NCI-H2171 (cell line): Measurements from ENCODE around the gene NAV3.
A peak's percentile ranks its signal among the peaks of the same experiment; 100 is the strongest.

Source experiments
- DNase-seq: peaks from one replicate; lab custom pipeline; 2025; lab: John Stamatoyannopoulos, UW

The NAV3 gene, protein sequence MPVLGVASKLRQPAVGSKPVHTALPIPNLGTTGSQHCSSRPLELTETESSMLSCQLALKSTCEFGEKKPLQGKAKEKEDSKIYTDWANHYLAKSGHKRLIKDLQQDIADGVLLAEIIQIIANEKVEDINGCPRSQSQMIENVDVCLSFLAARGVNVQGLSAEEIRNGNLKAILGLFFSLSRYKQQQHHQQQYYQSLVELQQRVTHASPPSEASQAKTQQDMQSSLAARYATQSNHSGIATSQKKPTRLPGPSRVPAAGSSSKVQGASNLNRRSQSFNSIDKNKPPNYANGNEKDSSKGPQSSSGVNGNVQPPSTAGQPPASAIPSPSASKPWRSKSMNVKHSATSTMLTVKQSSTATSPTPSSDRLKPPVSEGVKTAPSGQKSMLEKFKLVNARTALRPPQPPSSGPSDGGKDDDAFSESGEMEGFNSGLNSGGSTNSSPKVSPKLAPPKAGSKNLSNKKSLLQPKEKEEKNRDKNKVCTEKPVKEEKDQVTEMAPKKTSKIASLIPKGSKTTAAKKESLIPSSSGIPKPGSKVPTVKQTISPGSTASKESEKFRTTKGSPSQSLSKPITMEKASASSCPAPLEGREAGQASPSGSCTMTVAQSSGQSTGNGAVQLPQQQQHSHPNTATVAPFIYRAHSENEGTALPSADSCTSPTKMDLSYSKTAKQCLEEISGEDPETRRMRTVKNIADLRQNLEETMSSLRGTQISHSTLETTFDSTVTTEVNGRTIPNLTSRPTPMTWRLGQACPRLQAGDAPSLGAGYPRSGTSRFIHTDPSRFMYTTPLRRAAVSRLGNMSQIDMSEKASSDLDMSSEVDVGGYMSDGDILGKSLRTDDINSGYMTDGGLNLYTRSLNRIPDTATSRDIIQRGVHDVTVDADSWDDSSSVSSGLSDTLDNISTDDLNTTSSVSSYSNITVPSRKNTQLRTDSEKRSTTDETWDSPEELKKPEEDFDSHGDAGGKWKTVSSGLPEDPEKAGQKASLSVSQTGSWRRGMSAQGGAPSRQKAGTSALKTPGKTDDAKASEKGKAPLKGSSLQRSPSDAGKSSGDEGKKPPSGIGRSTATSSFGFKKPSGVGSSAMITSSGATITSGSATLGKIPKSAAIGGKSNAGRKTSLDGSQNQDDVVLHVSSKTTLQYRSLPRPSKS (N-terminal part only)

DNA sequence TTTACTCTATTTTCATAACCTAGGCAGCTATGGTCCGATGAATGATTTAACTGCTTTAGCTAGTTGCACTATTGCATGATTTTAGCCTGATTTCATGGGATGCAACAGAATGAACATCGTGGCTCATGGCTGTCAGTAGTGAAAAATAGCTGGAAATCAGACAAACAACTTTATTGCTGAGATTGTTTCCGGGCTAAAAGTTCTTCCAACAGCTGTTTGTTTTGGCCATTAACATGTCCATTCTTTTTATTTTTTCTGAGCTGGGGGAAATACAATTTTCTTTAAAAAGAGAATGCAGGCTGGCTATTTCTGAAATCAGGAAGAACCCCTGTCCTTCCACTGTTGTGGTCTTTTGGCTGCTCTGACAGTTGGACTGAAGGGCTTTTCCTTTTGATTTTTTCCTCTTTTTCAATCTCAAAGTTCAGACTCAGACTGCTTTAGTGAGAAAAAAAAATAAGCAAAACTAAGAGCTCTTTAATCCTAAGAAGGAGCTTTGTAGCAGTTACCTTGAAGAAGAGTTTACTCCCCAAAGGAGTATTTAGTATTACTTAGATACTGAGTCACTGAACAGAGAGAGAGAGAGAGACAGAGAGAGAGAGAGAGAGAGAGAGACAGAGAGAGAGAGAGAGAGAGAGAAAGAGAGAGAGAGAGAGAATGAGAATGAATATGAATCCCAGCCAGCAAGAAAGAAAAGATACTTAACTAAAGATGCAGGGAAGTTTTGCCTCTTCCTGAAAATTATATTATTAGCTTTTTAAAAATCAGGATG lies at the start of gene NAV3:
TSS of gene NAV3 (plus strand) at position 312 of the 769 bp plus-strand sequence. CDS start 568 bp downstream, outside the sequence.
- DNase-seq, result no peak

DNA sequence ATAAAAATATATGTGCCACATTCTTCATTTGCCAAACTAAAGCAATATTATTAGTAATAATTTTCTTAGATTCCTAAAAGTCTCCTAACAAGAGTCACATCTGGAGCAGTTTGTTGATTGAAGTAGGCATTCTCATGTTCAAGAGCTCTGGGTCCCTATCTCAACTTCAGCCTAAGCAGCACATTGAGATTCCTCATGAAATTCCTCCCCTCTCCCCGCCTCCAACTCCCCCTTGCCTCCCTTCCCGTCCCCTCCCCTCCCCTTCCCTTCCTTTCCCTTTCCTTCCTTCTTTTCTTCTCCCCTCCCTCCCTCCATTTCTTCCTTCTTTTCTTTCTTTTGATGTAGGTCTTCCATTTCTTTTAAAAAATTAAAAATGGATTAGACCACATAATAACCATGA lies 48.7 kb upstream of the NAV3 start:
- no peak for DNase-seq

DNA sequence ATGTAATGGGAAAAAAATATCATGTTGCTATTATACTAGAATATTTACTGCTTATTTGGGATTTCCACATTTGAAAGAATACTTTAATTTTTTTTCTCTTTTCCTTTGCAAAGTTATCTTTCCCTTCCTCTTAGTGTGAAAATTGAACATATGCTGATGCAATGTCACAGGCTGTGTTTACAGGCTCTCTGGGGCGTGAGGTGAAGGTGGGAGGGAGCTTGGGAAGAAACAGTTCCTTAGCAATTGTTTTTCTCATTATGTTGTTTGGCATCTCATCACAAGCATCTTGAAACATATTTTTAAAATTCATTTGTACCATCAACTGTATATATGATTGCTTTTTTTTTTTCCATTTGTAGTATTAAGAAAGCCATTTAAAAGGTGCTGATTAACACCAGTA lies 47.9 kb upstream of the NAV3 start:
- DNase-seq, result peak; percentile 20

DNA sequence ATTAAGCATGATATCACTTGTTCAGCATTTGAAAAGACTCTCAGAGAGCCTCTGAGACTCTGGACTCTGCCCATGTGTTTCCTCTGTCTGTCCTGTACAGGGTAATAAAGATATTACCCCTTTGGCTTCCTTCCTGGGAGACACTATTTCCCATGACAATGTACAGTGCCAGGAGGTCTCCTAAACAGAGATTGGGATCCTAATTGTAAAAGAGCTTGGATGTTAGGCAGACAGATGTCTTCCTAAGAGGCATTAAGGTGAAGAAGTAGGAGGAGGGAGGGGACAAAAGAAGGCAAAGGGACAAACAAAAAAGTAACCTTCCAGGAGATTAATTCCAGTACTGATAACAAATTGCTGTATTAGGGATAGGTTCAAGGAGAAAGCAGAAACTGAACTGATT lies 45.5 kb upstream of the NAV3 start:
- no peak for DNase-seq

DNA sequence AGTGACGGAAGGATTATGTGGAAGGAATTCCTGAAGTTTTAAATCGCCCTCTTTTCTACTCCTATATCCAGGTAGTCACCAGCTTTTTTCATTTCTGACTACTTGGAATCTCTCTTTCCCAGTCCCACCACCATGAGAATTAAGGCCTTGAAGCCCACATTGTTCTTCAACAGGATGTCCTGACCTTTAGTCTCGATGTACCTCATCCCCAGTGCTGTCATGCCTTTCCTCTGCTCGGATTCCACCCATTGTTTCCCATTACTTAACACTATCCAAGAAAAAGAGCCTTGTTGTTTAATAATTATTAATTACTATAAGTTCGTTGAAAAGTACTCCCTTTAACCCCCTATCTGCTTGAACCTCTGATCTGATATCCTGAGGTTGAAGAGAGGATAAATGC lies 44.0 kb upstream of the NAV3 start:
- no peak for DNase-seq

DNA sequence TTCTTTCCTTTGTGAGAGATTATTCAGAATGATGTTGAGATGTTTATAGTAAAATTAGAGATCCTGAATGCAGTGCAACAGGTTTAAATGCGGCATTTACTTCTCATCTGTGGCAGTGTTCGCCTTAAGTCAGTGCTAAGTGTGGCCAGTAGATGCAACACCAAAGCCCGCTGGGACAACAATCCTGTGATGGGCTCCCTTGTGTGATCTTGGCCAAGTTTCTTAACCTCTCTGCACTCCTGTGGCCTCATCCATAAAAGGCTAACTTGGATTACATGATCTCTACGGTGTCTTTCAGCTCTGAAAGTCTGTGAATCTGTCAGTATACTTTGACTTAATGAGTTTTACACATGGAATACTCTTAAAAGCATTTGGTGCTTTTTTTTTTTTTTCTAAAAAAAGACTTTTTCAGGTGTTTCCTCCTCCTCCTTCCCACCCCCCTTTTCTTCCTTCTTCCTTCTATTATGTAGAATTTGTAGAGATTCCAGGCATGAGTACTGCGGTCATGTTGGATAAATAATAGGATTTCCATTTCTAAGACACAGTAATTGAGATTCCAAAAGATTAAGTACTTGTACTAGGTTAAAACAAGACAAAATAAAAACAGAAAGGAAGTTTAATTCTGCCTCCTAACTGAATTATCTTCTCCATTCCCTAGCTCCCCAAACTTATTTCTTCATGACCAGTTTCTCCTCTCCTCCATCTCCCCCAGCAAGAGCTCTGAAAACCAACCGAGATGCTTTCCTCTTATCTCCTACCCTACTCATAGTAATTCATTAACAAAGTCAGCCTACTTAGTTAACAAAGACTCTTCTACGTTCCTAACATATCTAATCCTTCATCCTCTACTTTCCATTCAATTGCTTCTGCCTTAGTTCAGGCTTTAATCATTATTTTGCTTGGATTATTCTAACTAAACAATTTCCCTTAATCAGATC lies 42.2 kb upstream of the NAV3 start:
- no peak for DNase-seq

DNA sequence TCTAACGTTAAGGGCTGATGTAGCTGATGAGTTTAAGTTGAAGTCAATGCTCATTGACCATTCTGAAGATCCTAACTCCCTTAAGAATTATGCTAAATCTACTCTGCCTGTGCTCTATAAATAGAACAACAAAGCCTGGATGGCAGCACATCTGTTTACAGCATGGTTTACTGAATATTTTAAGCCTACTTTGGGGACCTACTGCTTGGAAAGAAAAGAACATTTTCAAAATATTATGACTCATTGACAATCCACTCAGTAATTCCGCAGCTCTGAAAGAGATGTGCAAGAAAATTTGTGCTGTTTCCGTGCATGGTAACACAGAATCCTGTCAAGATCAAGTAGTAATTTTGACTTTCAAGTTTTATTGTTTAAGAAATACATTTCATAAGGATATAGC lies 35.0 kb upstream of the NAV3 start:
- no peak for DNase-seq

DNA sequence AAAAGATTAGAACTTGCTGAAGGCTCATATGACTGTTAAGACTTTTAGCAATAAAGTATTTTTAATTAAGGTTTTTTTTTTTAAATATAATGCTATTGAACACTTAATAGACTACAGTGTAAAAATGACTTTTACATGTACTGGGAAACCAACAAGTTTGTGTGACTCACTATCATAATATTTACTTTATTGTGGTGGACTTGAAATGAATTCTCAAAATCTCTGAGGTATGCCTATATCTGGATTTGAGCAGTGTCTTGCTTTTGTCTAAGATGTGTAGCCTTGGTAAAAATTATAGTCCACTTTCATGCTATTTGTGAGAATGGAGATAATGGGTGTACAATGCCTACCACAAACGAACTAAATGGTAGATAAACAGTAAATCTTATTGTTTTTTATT lies 33.9 kb upstream of the NAV3 start:
- no peak for DNase-seq

DNA sequence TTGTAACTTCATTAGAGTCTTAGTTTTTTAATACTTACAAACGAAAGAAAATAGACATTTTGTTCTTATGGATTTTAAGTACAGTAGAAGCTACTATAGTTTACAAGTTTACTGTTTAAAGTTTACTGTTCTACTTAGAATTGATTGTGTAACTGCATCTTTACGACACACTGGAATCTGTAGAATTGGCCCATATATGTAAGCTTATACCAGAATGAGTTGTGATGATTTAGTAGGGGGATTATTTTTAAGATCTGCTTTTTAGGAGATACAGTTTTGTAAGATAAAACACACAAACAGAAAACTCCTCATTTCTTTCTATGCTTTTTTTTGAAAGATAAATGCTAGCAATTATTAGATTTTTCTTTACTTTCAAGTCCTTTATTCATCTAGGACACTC lies 30.2 kb upstream of the NAV3 start:
- DNase-seq, result no peak

DNA sequence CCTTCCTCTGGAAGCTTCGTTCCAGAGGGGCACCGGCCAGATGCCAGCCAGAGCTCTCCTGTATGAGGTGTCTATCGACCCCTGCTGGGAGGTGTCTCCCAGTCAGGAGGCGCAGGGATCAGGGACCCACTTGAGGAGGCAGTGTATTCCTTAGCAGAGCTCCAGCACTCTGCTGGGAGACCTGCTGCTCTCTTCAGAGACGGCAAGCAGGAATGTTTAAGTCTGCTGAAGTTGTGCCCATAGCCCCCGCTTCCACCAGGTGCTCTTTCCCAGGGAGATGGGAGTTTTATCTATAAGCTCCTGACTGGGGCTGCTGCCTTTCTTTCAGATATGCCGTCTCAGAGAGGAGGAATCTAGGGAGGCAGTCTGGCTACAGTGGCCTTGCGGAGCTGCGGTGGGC lies 22.2 kb upstream of the NAV3 start:
- DNase-seq, result no peak

DNA sequence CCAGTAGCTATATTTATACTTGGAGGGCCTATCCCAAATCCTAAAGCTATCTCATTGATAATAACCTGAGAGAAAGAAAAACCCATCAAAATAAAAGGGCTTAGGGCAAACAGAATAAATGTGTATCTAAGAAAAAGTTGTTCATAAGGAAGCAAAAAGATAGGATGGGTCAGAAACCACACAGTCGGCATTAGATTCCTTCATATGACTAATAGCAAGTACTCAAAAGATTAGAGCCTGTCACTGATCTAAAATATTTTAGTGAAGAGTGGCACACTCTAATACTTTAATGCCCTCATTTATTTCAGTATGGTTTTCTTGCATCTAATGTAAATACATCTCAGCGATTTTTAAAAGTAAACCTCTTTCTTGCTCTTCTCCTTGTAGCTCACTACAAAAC lies 17.1 kb upstream of the NAV3 start:
- no peak for DNase-seq

DNA sequence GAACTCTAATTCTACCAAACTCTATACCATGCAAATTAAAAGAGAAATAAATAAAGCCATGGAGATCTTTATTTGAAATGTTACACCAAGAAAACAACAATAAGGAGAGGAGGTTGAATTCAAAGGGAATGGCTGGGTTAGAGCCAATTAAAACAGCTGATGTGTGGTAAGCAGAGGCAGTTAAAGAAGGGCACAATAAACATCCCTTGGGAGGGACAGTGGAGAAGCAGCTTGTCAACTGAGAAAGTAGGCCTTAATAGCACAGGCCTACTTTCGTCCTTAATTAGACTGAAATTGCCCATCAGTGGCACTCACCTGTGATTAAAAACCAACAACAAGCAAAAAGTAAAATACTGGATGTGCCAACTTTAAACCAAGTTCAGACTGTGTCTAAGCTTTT lies 16.3 kb upstream of the NAV3 start:
- DNase-seq, result peak; percentile 35

DNA sequence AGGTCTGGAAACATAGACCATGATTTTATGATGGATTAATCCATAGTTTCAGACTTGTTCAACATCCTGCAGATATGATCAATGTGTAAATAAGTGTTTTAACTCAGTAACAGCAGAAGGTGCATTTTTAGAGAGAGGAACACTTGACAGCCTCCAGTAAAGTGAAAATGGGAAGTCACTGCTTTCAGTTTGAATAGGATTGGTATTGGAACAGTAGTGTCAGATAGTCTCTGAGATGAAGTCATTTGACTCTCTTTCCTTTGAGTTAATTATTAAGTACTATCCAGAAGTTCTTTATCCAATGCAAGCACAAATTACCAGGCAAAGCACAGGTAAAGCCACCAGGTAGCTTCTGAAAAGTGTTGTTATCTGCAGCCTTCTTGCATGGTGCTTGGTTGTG lies 14.5 kb upstream of the NAV3 start:
- no peak for DNase-seq

DNA sequence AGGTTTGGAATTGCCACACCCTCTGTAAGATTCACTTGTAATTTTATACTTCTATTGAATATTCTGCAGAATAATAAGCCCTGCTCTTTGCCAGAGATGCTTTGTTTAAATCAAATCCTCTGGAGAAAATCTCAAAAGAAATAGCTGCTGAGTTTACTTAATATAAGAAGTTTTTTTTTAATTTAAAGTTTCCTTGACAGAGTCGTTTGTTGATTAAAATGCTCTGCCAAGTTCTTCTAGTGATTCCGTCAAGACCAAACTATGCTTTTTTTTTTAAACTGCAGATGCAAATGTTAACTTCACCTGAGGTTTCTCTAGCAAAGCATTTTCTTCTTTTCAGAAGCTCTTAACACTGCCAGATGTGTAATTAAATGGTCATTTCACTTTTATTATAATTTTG lies 13.4 kb upstream of the NAV3 start:
- DNase-seq, result no peak

DNA sequence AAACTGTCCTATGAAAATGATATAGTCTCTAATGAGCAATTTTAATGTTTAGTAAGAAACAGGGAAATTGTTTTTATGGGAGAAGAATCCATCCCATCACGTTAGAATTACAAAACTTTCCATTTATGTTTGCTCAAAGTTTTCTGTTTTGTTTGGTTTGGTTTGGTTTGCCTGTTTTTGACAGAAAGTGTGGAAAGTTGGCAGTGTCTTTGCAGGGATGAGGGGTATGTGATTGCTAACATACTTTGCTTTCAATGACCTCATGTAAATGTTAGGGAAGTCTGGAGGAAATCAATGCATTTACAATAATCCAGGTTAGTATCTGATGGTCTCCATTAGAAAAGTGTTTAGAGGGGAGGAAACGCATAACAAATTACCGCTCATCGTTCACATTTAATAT lies 12.3 kb upstream of the NAV3 start:
- no peak for DNase-seq

DNA sequence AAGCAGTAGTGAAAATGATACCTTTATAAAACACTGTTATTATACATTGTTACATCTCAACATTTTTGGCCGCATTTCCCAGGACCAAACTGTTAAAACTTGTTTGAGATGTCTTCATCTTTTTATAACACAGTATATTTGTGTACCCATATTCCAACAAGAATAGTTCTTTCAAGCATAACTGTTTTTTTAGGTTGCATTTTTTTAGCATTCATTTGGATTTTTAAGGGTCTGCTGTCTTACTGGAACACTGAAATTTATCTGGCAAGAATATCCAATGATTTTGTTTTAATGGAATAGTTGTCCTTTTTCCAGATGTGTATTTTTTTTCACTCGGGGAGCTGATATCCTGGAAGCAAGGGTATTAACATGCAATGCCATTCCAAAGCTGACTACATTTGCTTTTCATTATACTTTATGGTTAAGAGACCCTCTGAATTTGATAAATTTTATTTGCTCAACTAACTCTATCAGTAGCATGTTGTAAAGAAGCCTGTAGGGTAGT lies 8.9 kb upstream of the NAV3 start:
- DNase-seq, result no peak

DNA sequence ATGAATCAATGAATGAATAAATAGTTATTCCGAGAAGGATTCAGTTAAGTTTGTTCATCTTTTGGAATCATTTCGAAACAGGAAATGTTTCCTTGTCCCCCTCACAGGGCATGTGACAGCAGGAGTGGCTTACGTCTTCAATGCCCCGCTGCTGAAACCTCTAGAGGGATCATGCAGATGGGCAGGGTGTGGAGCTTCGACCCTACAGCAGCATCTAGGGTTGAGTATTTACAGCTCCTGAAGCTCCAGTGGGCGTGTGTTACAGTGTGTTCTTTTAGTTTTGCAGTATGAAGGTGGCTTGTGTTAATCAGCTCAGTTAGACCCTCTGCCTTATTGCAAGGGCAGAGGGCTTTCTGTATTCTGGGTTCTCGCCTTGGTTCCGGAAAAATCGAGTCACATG lies 2.6 kb downstream of the NAV3 start:
- no peak for DNase-seq

DNA sequence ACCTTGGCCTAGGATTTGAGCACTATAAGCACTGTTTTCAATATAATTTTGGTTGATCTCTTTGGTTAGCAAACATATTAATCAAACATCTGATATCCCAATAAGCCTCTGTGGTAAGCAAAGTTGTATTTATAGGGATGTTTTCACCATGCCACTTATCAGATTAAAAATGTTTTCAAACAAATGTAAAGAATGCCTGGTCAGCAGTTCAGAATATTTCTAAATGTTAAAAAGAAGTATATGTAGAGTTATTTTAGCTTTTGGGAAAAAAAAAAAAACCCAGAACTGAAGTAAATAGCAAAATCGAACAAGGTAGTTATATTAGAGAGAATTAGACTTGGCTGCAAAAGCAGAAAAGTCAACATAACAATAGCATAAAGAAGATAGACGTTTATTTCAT lies 3.9 kb downstream of the NAV3 start:
- DNase-seq, result no peak

DNA sequence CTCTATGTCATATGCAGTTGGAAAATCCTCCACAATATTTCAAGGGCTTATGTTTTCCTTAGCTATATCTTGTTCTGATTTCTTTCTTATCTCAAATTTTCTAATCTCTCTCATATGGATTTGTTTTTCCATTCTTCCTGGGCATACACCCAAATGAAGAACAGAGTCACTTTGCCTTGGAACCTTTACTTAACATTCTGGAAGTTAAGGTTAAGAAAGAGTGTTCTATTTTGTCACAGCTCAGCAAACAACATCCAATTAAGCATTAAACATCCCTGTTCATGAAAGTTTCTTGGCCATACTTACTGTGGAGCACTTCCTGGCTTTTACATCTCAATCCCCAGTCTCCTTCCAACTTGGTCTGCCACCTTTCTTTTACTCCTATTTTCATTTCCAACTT lies 5.3 kb downstream of the NAV3 start:
- no peak for DNase-seq

DNA sequence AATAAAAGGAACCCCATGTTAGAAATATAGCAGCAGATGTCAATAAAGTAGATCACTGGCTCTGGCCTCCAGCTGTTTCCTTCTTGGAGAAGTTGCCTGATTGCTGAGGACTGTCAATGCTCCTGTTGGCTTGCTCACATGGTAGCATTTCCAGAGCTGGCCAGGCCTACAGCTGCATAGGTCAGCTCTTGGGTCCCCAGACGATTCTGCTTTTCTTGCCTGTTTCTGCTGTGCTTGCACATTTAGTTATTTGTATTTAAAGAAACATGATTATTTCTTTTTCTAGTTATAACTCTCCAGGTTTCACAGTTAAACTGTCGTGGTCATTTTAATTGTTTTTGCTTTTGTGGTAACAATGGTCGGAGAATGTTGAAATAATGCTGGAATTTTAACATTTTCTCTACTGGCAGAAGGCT lies 7.2 kb downstream of the NAV3 start:
- DNase-seq, result no peak

DNA sequence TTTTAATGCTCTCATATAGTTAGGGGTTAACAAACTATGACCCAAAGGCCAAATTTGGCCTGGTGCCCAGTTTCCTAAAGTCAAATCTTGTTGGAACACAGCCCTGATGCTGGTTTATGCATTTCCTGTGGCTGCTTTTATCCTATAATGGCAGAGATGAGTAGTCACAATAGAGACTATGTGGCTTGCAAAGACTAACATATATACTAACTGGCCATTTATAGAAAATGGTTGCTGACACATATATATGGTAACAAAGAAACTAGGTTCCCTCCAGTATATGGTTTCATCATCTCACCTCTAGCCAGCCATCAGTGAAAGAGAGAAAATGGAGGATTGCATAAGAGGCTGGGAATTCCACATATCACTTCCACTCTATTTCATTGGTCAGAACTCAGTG lies 10.8 kb downstream of the NAV3 start:
- DNase-seq, result no peak
